Retinal pigment epithelial cell (primary cell): ENCODE data around the gene LHPP.

Experiments used
- DNase-seq: peaks from one replicate; pipeline ENCODE4 v3.0.0-alpha.2; 2010; ENCODE audit warnings: low read depth
- H3K4me3 ChIP-seq: 2 replicates; pipeline ENCODE4 v1.5.1; 2011; ENCODE audit warnings: mild to moderate bottlenecking, low read length, control low read depth, moderate library complexity
- TF ChIP-seq, protein P1 (sequence below): conservative IDR thresholded peaks from 2 replicates; pipeline ENCODE4 v1.5.1; 2011; ENCODE audit warnings: low read depth, low read length, control low read depth, inconsistent platforms

The LHPP gene

DNA sequence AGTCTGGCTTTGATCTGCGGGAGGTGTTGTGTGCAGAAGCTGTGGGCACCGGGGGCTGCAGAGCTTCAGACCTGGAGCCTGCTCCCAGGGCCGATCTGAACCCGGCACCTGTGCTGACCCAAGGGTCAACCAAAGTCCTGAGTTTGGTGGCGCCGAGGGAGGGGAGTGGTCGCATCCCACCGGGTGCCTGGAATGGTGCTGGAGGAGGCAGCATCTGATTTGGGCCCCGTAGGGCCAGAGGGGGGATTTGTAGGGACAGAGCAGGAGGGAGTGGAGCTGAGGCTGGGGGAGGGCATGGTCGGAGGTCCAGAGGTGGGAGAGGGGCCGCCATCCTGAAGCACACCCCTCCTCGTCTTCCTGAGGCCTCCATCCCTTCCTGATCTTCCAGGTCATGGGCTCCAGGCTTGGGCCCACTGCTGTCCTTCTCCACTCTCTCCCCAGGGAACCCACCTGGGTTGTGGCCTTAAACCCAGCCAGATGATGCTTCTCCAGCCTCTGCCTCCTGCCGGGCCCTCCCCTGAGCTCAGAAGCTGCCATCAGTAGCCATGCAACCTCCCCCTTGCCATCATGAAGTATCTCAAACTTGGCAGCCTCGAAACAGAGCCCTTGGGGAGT lies 112.9 kb downstream of the LHPP start:
- no peak for DNase-seq
- TF ChIP-seq, protein P1, sequence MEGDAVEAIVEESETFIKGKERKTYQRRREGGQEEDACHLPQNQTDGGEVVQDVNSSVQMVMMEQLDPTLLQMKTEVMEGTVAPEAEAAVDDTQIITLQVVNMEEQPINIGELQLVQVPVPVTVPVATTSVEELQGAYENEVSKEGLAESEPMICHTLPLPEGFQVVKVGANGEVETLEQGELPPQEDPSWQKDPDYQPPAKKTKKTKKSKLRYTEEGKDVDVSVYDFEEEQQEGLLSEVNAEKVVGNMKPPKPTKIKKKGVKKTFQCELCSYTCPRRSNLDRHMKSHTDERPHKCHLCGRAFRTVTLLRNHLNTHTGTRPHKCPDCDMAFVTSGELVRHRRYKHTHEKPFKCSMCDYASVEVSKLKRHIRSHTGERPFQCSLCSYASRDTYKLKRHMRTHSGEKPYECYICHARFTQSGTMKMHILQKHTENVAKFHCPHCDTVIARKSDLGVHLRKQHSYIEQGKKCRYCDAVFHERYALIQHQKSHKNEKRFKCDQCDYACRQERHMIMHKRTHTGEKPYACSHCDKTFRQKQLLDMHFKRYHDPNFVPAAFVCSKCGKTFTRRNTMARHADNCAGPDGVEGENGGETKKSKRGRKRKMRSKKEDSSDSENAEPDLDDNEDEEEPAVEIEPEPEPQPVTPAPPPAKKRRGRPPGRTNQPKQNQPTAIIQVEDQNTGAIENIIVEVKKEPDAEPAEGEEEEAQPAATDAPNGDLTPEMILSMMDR: no peak
- no peak overlapping the region for H3K4me3 ChIP-seq

DNA sequence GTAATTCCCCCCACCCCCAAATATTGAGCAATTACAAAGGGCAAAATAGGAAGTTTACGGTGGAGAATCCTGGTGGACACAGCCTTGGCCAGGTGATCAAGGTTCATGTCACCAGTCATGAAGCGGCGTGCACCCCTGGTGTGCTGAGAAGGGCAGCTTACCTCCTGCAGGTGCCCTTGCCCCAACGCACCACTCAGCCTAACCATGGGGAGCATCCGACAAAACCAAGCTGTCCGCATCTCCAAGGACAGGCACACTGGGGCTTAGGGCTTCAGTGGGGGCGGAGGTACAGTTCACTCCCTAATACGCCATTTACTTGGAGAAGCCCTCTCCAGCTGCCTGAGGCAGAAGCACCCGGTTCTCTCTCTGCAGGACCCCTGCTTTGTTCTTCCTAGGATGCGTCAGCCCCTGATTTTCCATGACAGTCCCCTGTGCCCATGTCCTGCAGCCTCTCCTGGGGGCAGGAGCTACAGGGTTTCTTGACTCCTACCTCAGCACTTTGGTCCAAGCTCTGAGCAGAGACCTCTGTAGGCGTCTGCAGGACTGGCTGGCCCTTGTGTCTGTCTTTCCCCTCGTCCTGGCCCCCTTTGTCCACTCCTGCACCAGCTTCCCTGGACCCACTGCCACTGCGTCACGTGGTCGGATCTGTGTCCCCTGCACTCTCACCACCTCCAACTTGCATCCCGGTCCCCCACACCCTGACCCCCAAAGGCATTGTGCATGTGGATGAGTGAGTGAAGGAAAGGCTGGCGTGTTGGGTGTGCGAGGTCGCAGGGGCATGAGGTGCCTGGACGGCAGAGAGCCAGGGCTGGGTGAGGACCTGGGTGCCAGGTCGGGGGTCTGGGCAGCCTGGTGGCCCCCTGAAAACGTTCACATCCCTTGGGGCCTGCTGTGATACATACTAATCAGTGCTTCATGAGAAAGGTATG lies 113.7 kb downstream of the LHPP start:
- TF ChIP-seq, protein P1: no peak
- no peak overlapping the region for H3K4me3 ChIP-seq
- no peak for DNase-seq

DNA sequence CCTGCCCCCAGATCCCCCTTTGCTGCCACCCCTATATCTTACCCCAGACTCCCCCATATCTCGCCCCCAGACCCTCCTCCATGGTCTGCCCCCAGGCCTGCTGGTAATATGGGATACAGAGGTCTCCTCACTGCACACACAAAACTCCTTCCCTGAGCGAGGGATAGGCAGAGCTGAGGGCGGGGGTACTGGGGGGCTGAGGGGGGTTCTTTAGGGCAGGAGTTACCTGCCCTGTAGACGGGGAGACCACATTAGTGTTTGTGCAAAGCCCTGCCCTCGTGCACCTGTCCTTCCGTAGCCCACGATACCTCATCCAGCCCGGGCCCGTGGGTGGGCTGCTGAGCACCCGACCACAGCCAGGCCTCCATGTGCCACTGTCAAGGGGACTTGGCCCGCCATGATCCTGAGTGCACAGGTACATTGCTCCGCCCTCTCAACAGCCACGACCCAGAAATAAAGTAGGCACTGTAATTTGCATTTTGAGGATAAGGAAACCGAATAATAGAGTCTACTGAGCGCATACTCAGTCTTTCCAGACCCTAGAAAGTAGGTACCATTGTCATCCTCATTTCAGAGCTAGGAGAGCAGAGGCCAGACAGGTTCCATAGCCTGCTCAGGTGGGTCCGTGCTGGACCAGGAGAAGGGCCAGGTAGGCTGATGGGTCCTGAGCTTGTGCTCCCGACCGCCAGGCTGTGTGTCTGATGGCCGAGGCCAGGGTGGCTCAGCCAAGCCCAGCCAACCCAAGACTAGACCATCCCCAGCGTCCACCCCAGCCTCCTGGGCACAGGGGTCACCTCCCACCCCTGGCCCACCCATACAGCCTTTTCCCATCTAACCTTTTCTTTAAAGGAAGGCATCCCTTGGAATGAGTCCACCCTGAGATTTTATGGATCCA lies 115.2 kb downstream of the LHPP start:
- no peak for DNase-seq
- TF ChIP-seq, protein P1: no peak
- no peak overlapping the region for H3K4me3 ChIP-seq

DNA sequence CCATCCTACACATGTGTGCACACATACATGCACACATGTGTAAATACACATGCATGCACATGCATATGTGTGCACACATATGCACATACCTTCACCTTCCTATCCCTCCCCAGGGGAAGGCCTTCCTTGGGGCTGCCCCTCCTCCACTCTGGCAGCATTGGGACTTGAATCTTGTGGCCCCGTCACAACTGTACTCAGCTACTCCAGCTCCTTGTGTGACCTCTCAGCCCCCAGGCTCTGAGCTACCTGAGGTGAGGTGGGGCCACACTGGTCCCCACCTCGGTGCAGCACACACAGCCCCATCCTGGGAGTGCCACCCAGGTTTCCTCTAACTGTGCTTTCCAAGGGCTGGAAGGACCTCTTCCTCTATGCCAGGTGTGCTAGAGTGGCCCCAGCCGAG lies 116.0 kb downstream of the LHPP start:
- DNase-seq: no peak
- no peak overlapping the region for H3K4me3 ChIP-seq
- TF ChIP-seq, protein P1: no peak

DNA sequence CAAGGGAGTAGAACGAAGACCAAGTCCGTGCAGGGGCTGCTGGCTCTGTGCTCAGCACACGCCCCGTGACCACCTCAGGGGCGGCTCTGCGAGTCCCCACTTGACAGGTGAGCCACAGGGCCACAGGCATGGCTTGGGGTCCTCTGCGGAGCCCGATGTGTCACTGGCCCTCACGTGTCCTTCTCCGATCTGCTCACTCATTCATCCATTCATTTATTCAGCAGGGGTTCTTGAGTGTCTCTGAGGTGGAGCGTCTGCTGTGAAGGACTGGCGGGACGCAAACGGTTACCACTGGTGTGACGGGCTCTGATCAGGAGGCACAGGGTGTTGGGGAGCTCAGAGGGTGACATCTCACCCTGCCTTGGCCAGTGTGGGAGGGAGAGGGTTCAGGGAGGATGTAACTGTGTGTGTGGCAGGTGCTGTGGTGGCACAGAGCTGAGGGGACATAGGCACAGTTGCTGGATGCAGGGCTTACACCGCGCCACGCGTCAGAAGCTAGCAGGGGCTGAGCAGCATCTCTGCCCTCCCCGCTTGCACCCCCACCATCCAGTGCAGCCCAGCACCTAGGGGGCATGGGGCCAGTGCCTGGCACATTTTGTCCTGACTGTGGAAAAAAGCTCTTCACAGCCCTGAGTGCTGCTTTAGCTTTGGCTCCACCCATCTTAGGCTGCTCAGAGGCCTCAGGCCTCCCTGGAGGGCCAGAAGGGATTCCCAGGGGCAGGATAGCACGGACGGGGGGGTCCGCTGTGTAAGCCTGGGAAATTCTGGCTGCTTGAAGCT lies 116.8 kb downstream of the LHPP start:
- no peak for DNase-seq

DNA sequence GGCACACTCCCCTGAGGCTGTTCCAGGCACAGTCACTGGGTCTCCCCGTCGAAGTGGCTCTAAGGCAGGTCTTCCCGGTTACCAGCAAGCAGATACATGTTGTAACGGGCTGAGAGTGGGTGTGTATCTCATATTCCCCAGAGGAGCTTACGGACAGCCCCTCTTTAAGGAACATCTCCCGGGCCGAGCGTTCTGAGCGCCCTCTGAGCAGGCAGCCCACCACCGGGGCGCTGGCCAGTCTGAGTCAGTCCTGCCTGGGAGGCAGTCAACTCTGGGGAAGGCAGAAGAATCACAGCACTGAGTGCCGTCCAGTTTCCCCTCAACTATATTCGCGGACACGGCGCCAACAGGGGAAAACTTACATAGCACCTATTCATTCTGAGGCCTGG lies 117.4 kb downstream of the LHPP start:
- H3K4me3 ChIP-seq: no peak overlapping the region
- no peak for DNase-seq
- TF ChIP-seq, protein P1: no peak

More for the DNA sequence above, 116.8 kb downstream of the LHPP start:
- TF ChIP-seq, protein P1: no peak
- no peak overlapping the region for H3K4me3 ChIP-seq
